OCI-LY7 (cell line): ENCODE measurements around the gene C19orf85. TPM values are rescaled to one million over a fixed set of nuclear protein-coding genes. Genes with fewer than 3 reads are reported as not detected.
"Not testable (repeated sequence)": the region's sequence is repeated elsewhere in the genome, so short reads cannot be mapped to it uniquely, and the experiment has no call there.

ENCODE experiments used
- BruUV-seq: library from RNA; stranded (reverse); fragments of 400-500 nt; replicated peaks from 2 replicates; lab custom pipeline; 2021; lab: Mats Ljungman, UMichigan
- CTCF ChIA-PET: fragments of 300-600 bp; sonication (Branson Sonifier 250); formaldehyde crosslinking; loops from one replicate; lab custom pipeline; 2022; ENCODE audit warnings: antibody characterized with exemption; ENCODE audit not compliant: unreplicated experiment; lab: Charles Lee
- POLR2A ChIA-PET: fragments of 300-600 bp; sonication (Branson Sonifier 250); formaldehyde crosslinking; loops from one replicate; lab custom pipeline; 2022; ENCODE audit warnings: antibody characterized with exemption; lab: Charles Lee
- DNase-seq: peaks from one replicate; pipeline ENCODE4 v3.0.0-alpha.2; 2015; ENCODE audit warnings: low spot score
- H2AFZ ChIP-seq: fragments of 200-600 bp; sonication (generic), shearing (Covaris generic); 2 replicates; pipeline ENCODE4 v1.6.1; 2014; ENCODE audit warnings: mild to moderate bottlenecking, antibody characterized with exemption, low read length, moderate library complexity
- H3K27ac ChIP-seq: fragments of 200-600 bp; sonication (generic); 2 replicates; pipeline ENCODE4 v1.5.1; 2014; ENCODE audit warnings: mixed run types, low read depth, mild to moderate bottlenecking, moderate library complexity, low read length, inconsistent platforms; ENCODE audit not compliant: poor library complexity, severe bottlenecking
- H3K36me3 ChIP-seq: fragments of 200-600 bp; sonication (generic); 2 replicates; pipeline ENCODE4 v1.6.1; 2014; ENCODE audit warnings: mild to moderate bottlenecking, antibody characterized with exemption, low read length, moderate library complexity, mixed read lengths; ENCODE audit not compliant: insufficient read depth
- H3K4me1 ChIP-seq: fragments of 200-600 bp; sonication (generic); 2 replicates; pipeline ENCODE4 v1.5.1; 2014; ENCODE audit warnings: mild to moderate bottlenecking, low read length; ENCODE audit not compliant: insufficient read depth, poor library complexity, severe bottlenecking
- H3K4me2 ChIP-seq: fragments of 200-600 bp; sonication (generic); 2 replicates; pipeline ENCODE4 v1.6.1; 2014; ENCODE audit warnings: mild to moderate bottlenecking, low read length
- H3K4me3 ChIP-seq: fragments of 200-600 bp; sonication (generic); 2 replicates; pipeline ENCODE4 v1.5.1; 2014; ENCODE audit warnings: mild to moderate bottlenecking, low read depth, low read length; ENCODE audit not compliant: poor library complexity, severe bottlenecking
- H3K79me2 ChIP-seq: fragments of 200-600 bp; sonication (generic); 2 replicates; pipeline ENCODE4 v1.6.1; 2016; ENCODE audit warnings: low read depth, mild to moderate bottlenecking, low read length, moderate library complexity, mixed read lengths; ENCODE audit not compliant: insufficient read depth
- H3K9me2 ChIP-seq: fragments of 200-600 bp; sonication (generic); 2 replicates; pipeline ENCODE4 v1.6.1; 2016; ENCODE audit warnings: mild to moderate bottlenecking, low read length, mixed read lengths; ENCODE audit not compliant: insufficient read depth
- H3K9me3 ChIP-seq: fragments of 200-600 bp; sonication (generic); 2 replicates; pipeline ENCODE4 v1.6.1; 2014; ENCODE audit warnings: mild to moderate bottlenecking, mixed run types, low read length, mixed read lengths
- H4K20me1 ChIP-seq: fragments of 200-600 bp; sonication (generic); 2 replicates; pipeline ENCODE4 v1.6.1; 2014; ENCODE audit warnings: mild to moderate bottlenecking, antibody characterized with exemption, low read length, moderate library complexity, mixed read lengths; ENCODE audit not compliant: insufficient read depth
- CTCF ChIP-seq: fragments of 200-600 bp; sonication (generic); conservative IDR thresholded peaks from 2 replicates; pipeline ENCODE4 v1.5.1; 2014; ENCODE audit warnings: mild to moderate bottlenecking, antibody characterized with exemption, low read length, moderate library complexity, mixed read lengths
- EZH2phosphoT487 ChIP-seq: fragments of 200-600 bp; sonication (generic); IDR thresholded peaks from 2 replicates; pipeline ENCODE4 v1.6.1; 2018; ENCODE audit warnings: low read depth, borderline replicate concordance, mild to moderate bottlenecking, mixed run types, antibody characterized with exemption, low read length, moderate library complexity, mixed read lengths
- intact Hi-C: fragments of 100-400 bp; cut with micrococcal nuclease; formaldehyde crosslinking; loops from one replicate; pipeline ENCODE4 v1.10.0; 2022; ENCODE audit not compliant: unreplicated experiment
- total RNA-seq, 2 experiments: library from RNA; depleted of rRNA in 1 of 2; stranded (reverse); fragments of >200 nt in 1 of 2; shearing (Covaris generic) in 1 of 2; gene quantifications; 2 replicates each; pipeline ENCODE4 v1.2.3, GENCODE V29; 2014 to 2022

Gene C19orf85
- total RNA-seq, 2 experiments from 2014 or later = not detected

- ChIA-PET POLR2A (interaction anchor here (0.6 to 0.7 kb wide), 2 partner anchors 21 to 835 kb away, joined by 3 to 7 read pairs; partner anchors contain the start of gene LILRB4), CTCF (no interaction called here)
These were observed 33.8 kb upstream of the C19orf85 start for GRCh38 chr19:55498246-55498840.

GRCh38 chr19:55497763-55498162 lies 33.2 kb upstream of the C19orf85 start:
- CTCF ChIA-PET = no interaction called here
- BruUV-seq = no TSS peak
- Histone ChIP-seq H3K79me2 (no peaks in the 10 kb centered on the region), H3K9me3 (no peaks in the 10 kb centered on the region), H3K9me2 (no peaks in the 10 kb centered on the region), H3K36me3 (no peaks in the 10 kb centered on the region), H3K27ac (no peak overlapping the region), H2AFZ (no peak overlapping the region), H3K4me2 (no peak overlapping the region), H3K4me3 (no peak overlapping the region), H4K20me1 (no peaks in the 10 kb centered on the region), H3K4me1 (no peaks in the 10 kb centered on the region)
- DNase-seq = no peak
- intact Hi-C loops = no loop called here
- TF ChIP-seq CTCF (no peak), EZH2phosphoT487 (no peak)
- POLR2A ChIA-PET = no interaction called here

More at GRCh38 chr19:55498246-55498840, 33.8 kb upstream of the C19orf85 start:
- no peak for DNase-seq
- no TSS peak for BruUV-seq
- no peaks in the 10 kb centered on the region for H3K9me2 ChIP-seq
- H3K4me3 ChIP-seq = no peak overlapping the region
- no peak for TF ChIP-seq CTCF
- H4K20me1 ChIP-seq = no peaks in the 10 kb centered on the region
- intact Hi-C loops = no loop called here
- no peaks in the 10 kb centered on the region for H3K9me3 ChIP-seq
- H2AFZ ChIP-seq = no peak overlapping the region
- no peak overlapping the region for H3K27ac ChIP-seq
- H3K79me2 ChIP-seq = no peaks in the 10 kb centered on the region
- no peak overlapping the region for H3K4me2 ChIP-seq
- no peaks in the 10 kb centered on the region for H3K36me3 ChIP-seq
- H3K4me1 ChIP-seq = peaks cover 4% of the 10 kb centered on the region

GRCh38 chr19:55496820-55497219 lies 32.3 kb upstream of the C19orf85 start:
- H3K4me2 ChIP-seq, H3K4me3 ChIP-seq, H3K79me2 ChIP-seq, H4K20me1 ChIP-seq, POLR2A ChIA-PET, H3K4me1 ChIP-seq, DNase-seq, intact Hi-C loops, H3K36me3 ChIP-seq, H3K9me3 ChIP-seq, H2AFZ ChIP-seq, H3K9me2 ChIP-seq, BruUV-seq, CTCF ChIA-PET, H3K27ac ChIP-seq: not testable (repeated sequence)
